HEK293 (cell line): ENCODE data around the gene TTLL5.

Experiments used
- CTCF ChIA-PET: fragments of 350-600 bp; formaldehyde crosslinking; extraction: SDS; loops from one replicate; lab custom pipeline; 2021; ENCODE audit warnings: antibody characterized with exemption; lab: Yijun Ruan, JAX
- POLR2A ChIA-PET: fragments of 300-600 bp; formaldehyde crosslinking; extraction: SDS; loops from one replicate; lab custom pipeline; 2020; ENCODE audit warnings: antibody characterized with exemption, inconsistent platforms; lab: Yijun Ruan, JAX
- H3K27ac ChIP-seq: fragments of 200-500 bp; sonication (Bioruptor generic); 2 replicates; pipeline ENCODE4 v1.5.1; 2014; ENCODE audit warnings: low read depth, low read length, control low read depth, inconsistent platforms; ENCODE audit errors: extremely low read depth
- H3K36me3 ChIP-seq, 2 experiments: fragments of 200-500 bp in 1 of 2; sonication (Bioruptor generic) in 1 of 2; 1 replicate in 1 of 2; 2 replicates in 1 of 2; pipeline ENCODE4 v1.5.1; 2014 to 2017; ENCODE audit warnings: inconsistent platforms in 2 of 2, low read length in 2 of 2; ENCODE audit not compliant: control insufficient read depth in 2 of 2, insufficient read depth in 1 of 2
- H3K4me1 ChIP-seq: fragments of 200-500 bp; sonication (Bioruptor generic); 2 replicates; pipeline ENCODE4 v1.5.1; 2014; ENCODE audit warnings: mild to moderate bottlenecking, low read length, inconsistent platforms; ENCODE audit not compliant: control insufficient read depth, insufficient read depth
- H3K4me3 ChIP-seq: 2 replicates; pipeline ENCODE4 v1.5.1; 2011; ENCODE audit warnings: low read depth, mild to moderate bottlenecking, control low read depth, low read length, moderate library complexity
- H3K9me3 ChIP-seq: fragments of 200-500 bp; sonication (Bioruptor generic); 2 replicates; pipeline ENCODE4 v1.5.1; 2014; ENCODE audit warnings: low read depth, low read length, inconsistent platforms; ENCODE audit not compliant: control insufficient read depth, insufficient read depth
- ELK4 ChIP-seq: IDR thresholded peaks from 2 replicates; pipeline ENCODE4 v1.6.1; 2011; ENCODE audit warnings: mild to moderate bottlenecking, low read depth, low read length, borderline replicate concordance
- MEIS1 ChIP-seq: sonication (generic); formaldehyde crosslinking; IDR thresholded peaks from 2 replicates; pipeline ENCODE4 v1.8.1; 2022; ENCODE audit warnings: missing genetic modification reagents, mild to moderate bottlenecking, borderline replicate concordance
- REPIN1 ChIP-seq: fragments of 450-650 bp; formaldehyde crosslinking; IDR thresholded peaks from 2 replicates; pipeline ENCODE4 v1.5.1; 2017; ENCODE audit warnings: missing biosample characterization, missing genetic modification characterization, low read depth
- SALL2 ChIP-seq: fragments of 450-650 bp; formaldehyde crosslinking; IDR thresholded peaks from 2 replicates; pipeline ENCODE4 v1.5.0; 2017; ENCODE audit warnings: missing biosample characterization, mild to moderate bottlenecking, missing genetic modification characterization, borderline replicate concordance
- SCRT1 ChIP-seq: fragments of 450-650 bp; formaldehyde crosslinking; IDR thresholded peaks from 2 replicates; pipeline ENCODE4 v1.5.1; 2016; ENCODE audit warnings: missing biosample characterization, missing genetic modification characterization, borderline replicate concordance
- SP3 ChIP-seq: fragments of 450-650 bp; formaldehyde crosslinking; IDR thresholded peaks from 2 replicates; pipeline ENCODE4 v1.5.1; 2016; ENCODE audit warnings: missing biosample characterization, missing genetic modification characterization
- TCF7L2 ChIP-seq: IDR thresholded peaks from 2 replicates; pipeline ENCODE4 v1.6.1; 2011; ENCODE audit warnings: low read depth, mild to moderate bottlenecking, inconsistent platforms, low read length, moderate library complexity, borderline replicate concordance
- ZBTB11 ChIP-seq: fragments of 450-650 bp; formaldehyde crosslinking; conservative IDR thresholded peaks from 2 replicates; pipeline ENCODE4 v1.5.1; 2016; ENCODE audit warnings: low read depth, missing biosample characterization, missing genetic modification characterization
- ZBTB20 ChIP-seq: fragments of 450-650 bp; formaldehyde crosslinking; IDR thresholded peaks from 2 replicates; pipeline ENCODE4 v1.5.1; 2016; ENCODE audit warnings: missing biosample characterization, missing genetic modification characterization
- ZBTB48 ChIP-seq: fragments of 450-650 bp; formaldehyde crosslinking; IDR thresholded peaks from 2 replicates; pipeline ENCODE4 v1.5.1; 2016; ENCODE audit warnings: missing biosample characterization, missing genetic modification characterization
- ZNF148 ChIP-seq: fragments of 450-650 bp; formaldehyde crosslinking; IDR thresholded peaks from 2 replicates; pipeline ENCODE4 v1.5.0; 2017; ENCODE audit warnings: missing biosample characterization, missing genetic modification characterization, borderline replicate concordance
- ZNF157 ChIP-seq: fragments of 450-650 bp; formaldehyde crosslinking; IDR thresholded peaks from 2 replicates; pipeline ENCODE4 v1.5.1; 2016; ENCODE audit warnings: missing biosample characterization, missing genetic modification characterization
- ZNF26 ChIP-seq: fragments of 450-650 bp; formaldehyde crosslinking; IDR thresholded peaks from 2 replicates; pipeline ENCODE4 v1.5.1; 2016; ENCODE audit warnings: missing biosample characterization, missing genetic modification characterization
- ZNF639 ChIP-seq: fragments of 450-650 bp; formaldehyde crosslinking; IDR thresholded peaks from 2 replicates; pipeline ENCODE4 v1.5.1; 2016; ENCODE audit warnings: missing biosample characterization, missing genetic modification characterization
- ZNF658 ChIP-seq: fragments of 450-650 bp; formaldehyde crosslinking; IDR thresholded peaks from 2 replicates; pipeline ENCODE4; 2016; ENCODE audit warnings: missing biosample characterization, missing genetic modification characterization

Gene TTLL5

GRCh38 chr14:75971509-75971908 lies 310.5 kb downstream of the TTLL5 start:
- ChIA-PET CTCF (interaction anchor here (0.6 to 3.5 kb wide), 3 partner anchors 30 to 213 kb away, joined by 3 to 9 read pairs (median 5); no protein-coding TSS in a partner anchor), POLR2A (interaction anchor here (0.5 kb wide), 1 partner anchor 102 kb away, joined by 5 read pairs; no protein-coding TSS in a partner anchor)
- Histone ChIP-seq H3K9me3 (no peaks in the 10 kb centered on the region), H3K27ac (no peak overlapping the region), H3K4me1 (no peaks in the 10 kb centered on the region), H3K36me3 (no peaks in the 10 kb centered on the region; a peak in 1 of 3 replicates), H3K4me3 (no peak overlapping the region)
- TF ChIP-seq TCF7L2 (no peak), REPIN1 (tag by site-specific recombination) (no peak), ELK4 (no peak), ZBTB11 (tag by site-specific recombination) (no peak), ZNF26 (tag by site-specific recombination) (no peak), ZNF148 (no peak), MEIS1 (CRISPR knock-in tag) (no peak), ZNF639 (tag by site-specific recombination) (no peak), ZNF658 (tag by site-specific recombination) (no peak)
- TF ChIP-seq, all 188 proteins: peak for 0

GRCh38 chr14:75972801-75973421 lies 311.9 kb downstream of the TTLL5 start:
- POLR2A ChIA-PET, result no interaction called here
- CTCF ChIA-PET, result interaction anchor here (0.6 to 3.5 kb wide), 4 partner anchors 9 to 1647 kb away, joined by 3 to 13 read pairs (median 6); partner anchors contain the start of gene TGFB3

More at GRCh38 chr14:75972801-75973421, 311.9 kb downstream of the TTLL5 start:
- no peaks in the 10 kb centered on the region; a peak in 1 of 3 replicates for H3K36me3 ChIP-seq
- H3K4me3 ChIP-seq, result no peak overlapping the region
- H3K9me3 ChIP-seq, result no peaks in the 10 kb centered on the region
- H3K27ac ChIP-seq, result no peak overlapping the region
- H3K4me1 ChIP-seq, result no peaks in the 10 kb centered on the region
- no peak for TF ChIP-seq SALL2 (tag by site-specific recombination)
- TF ChIP-seq ZBTB48 (tag by site-specific recombination), result no peak
- no peak for TF ChIP-seq ZNF157 (tag by site-specific recombination)
- no peak for TF ChIP-seq SP3 (tag by site-specific recombination)
- TF ChIP-seq ZBTB20 (tag by site-specific recombination), result no peak
- TF ChIP-seq SCRT1, result no peak
